ENCODE data around the gene EML4.

GRCh38 chr2:42310007-42310515 lies 140.9 kb downstream of the EML4 start:
- TF ChIP-seq CTCF (IDR thresholded peaks at IDR 0.05) (no peak), TAF1 (IDR thresholded peaks at IDR 0.05; ENCODE audit: borderline replicate concordance, low read depth, low read length) (no peak), FOXM1 (IDR thresholded peaks at IDR 0.05; ENCODE audit: low read depth) (no peak), GATA2 (CRISPR knock-in tag; IDR thresholded peaks at IDR 0.05) (no peak)

Data from SK-N-SH (cell line).